Endothelial cell of umbilical vein (primary cell): ENCODE measurements around the gene CROT. TPM values are rescaled to one million over a fixed set of nuclear protein-coding genes. Genes with fewer than 3 reads are reported as not detected.

ENCODE experiments used
- BruUV-seq: library from RNA; stranded (reverse); fragments of 400-500 nt; replicated peaks from 2 replicates; lab custom pipeline; 2021; lab: Mats Ljungman, UMichigan
- CTCF ChIA-PET: fragments of 300-600, 350-600 bp; sonication (Branson Sonifier 250); formaldehyde crosslinking; loops from one replicate; lab custom pipeline; 2021; ENCODE audit warnings: antibody characterized with exemption, inconsistent platforms; lab: Charles Lee
- POLR2A ChIA-PET: fragments of 300-600, 350-600 bp; sonication (Branson Sonifier 250); formaldehyde crosslinking; loops from one replicate; lab custom pipeline; 2021; ENCODE audit warnings: antibody characterized with exemption, inconsistent platforms; lab: Charles Lee
- DNase-seq: peaks from one replicate; pipeline ENCODE4 v3.0.0-alpha.2; 2011; ENCODE audit warnings: low read depth, low spot score
- FAIRE-seq: peaks from 2 replicates; lab custom pipeline; 2011; peaks lifted over from hg19 to GRCh38; lab: Jason Lieb, UNC
- H2AFZ ChIP-seq: 2 replicates; pipeline ENCODE4 v1.6.0; 2012; ENCODE audit warnings: low read depth, low read length, control low read depth, inconsistent platforms
- H3K27ac ChIP-seq: 2 replicates; pipeline ENCODE4 v1.5.1; 2011; ENCODE audit warnings: low read depth, mild to moderate bottlenecking, control low read depth, low read length, moderate library complexity; ENCODE audit not compliant: insufficient read depth
- H3K27me3 ChIP-seq, 2 experiments: 2 replicates each; pipeline versions ENCODE4 v1.6.0 to v1.6.1; 2011; ENCODE audit warnings: low read length in 2 of 2, mixed read lengths in 1 of 2; ENCODE audit not compliant: control insufficient read depth in 2 of 2, insufficient read depth in 2 of 2
- H3K36me3 ChIP-seq, 2 experiments: 2 replicates in 1 of 2; 3 replicates in 1 of 2; pipeline ENCODE4 v1.5.1; 2011; ENCODE audit warnings: low read length in 2 of 2, mild to moderate bottlenecking in 1 of 2, moderate library complexity in 1 of 2; ENCODE audit not compliant: control insufficient read depth in 2 of 2, insufficient read depth in 2 of 2; ENCODE audit errors: extremely low read depth in 1 of 2
- H3K4me1 ChIP-seq: 3 replicates; pipeline ENCODE4 v1.5.1; 2011; ENCODE audit warnings: mild to moderate bottlenecking, low read length; ENCODE audit not compliant: control insufficient read depth, insufficient read depth; ENCODE audit errors: extremely low read depth
- H3K4me2 ChIP-seq: 2 replicates; pipeline ENCODE4 v1.6.1; 2011; ENCODE audit warnings: low read length, control low read depth, mixed read lengths; ENCODE audit not compliant: insufficient read depth
- H3K4me3 ChIP-seq, 3 experiments: fragments of 200-600 bp in 1 of 3; sonication (generic), shearing (Covaris generic) in 1 of 3; replicated peaks in 1 of 3; 2 replicates each; pipeline ENCODE4 v1.5.1; 2011 to 2016; ENCODE audit warnings: control low read depth in 3 of 3, low read length in 3 of 3, mild to moderate bottlenecking in 2 of 3, inconsistent platforms in 1 of 3, low read depth in 1 of 3, moderate library complexity in 1 of 3; ENCODE audit not compliant: insufficient read depth in 1 of 3
- H3K79me2 ChIP-seq: 2 replicates; pipeline ENCODE4 v1.6.0; 2012; ENCODE audit warnings: low read length, inconsistent platforms; ENCODE audit not compliant: control insufficient read depth, insufficient read depth
- H3K9ac ChIP-seq: replicated peaks from 2 replicates; pipeline ENCODE3; 2011; ENCODE audit warnings: low read length, control low read depth; ENCODE audit not compliant: insufficient read depth; ENCODE audit errors: extremely low read depth
- H3K9me1 ChIP-seq: replicated peaks from 3 replicates; pipeline ENCODE4 v1.6.0; 2011; ENCODE audit warnings: mild to moderate bottlenecking, low read length; ENCODE audit not compliant: control insufficient read depth, insufficient read depth; ENCODE audit errors: extremely low read depth
- H3K9me3 ChIP-seq: replicated peaks from 2 replicates; pipeline ENCODE4 v1.5.1; 2012; ENCODE audit warnings: low read length, inconsistent platforms; ENCODE audit not compliant: control insufficient read depth, insufficient read depth
- H4K20me1 ChIP-seq: replicated peaks from 2 replicates; pipeline ENCODE3; 2011; ENCODE audit warnings: mild to moderate bottlenecking, low read length; ENCODE audit not compliant: control insufficient read depth, insufficient read depth; ENCODE audit errors: extremely low read depth
- EZH2 ChIP-seq: IDR thresholded peaks from 2 replicates; pipeline ENCODE4 v1.6.1; 2012; ENCODE audit warnings: borderline replicate concordance, low read depth, mild to moderate bottlenecking, moderate library complexity, low read length, inconsistent platforms; ENCODE audit not compliant: severe bottlenecking
- FOS ChIP-seq: IDR thresholded peaks from 2 replicates; pipeline ENCODE4 v1.6.1; 2011; ENCODE audit warnings: mild to moderate bottlenecking, low read length, moderate library complexity, borderline replicate concordance; ENCODE audit not compliant: insufficient read depth
- GATA2 ChIP-seq: IDR thresholded peaks from 2 replicates; pipeline ENCODE4 v1.7.0; 2011; ENCODE audit warnings: low read depth, mild to moderate bottlenecking, moderate library complexity, mixed read lengths, low read length; ENCODE audit not compliant: insufficient read length, insufficient read depth
- JUN ChIP-seq: IDR thresholded peaks from 2 replicates; pipeline ENCODE4 v1.6.1; 2011; ENCODE audit warnings: borderline replicate concordance, low read depth; ENCODE audit not compliant: insufficient read length, insufficient read depth
- MYC ChIP-seq: IDR thresholded peaks from one replicate; pipeline ENCODE4 v1.6.1; 2011; ENCODE audit warnings: mild to moderate bottlenecking, low read depth, low read length
- POLR2A ChIP-seq: IDR thresholded peaks from 2 replicates; pipeline ENCODE4 v1.6.1; 2012; ENCODE audit warnings: low read depth, mild to moderate bottlenecking, control low read depth, low read length
- POLR2AphosphoS5 ChIP-seq: IDR thresholded peaks from 2 replicates; pipeline ENCODE4 v1.6.1; 2012; ENCODE audit warnings: low read depth, mild to moderate bottlenecking, control low read depth, low read length, moderate library complexity; ENCODE audit not compliant: insufficient read depth
- dilution Hi-C: fragments of 300-500 bp; cut with MboI; formaldehyde crosslinking; loops from one replicate; pipeline ENCODE4 v1.15.0; 2019; ENCODE audit warnings: low sequenced_read_pairs; ENCODE audit not compliant: extremely low pct_ligation_motif_present
- intact Hi-C: fragments of 100-400 bp; cut with micrococcal nuclease; formaldehyde crosslinking; loops from one replicate; pipeline ENCODE4 v1.10.0; 2022
- polyA plus RNA-seq, 4 experiments: library from polyadenylated mRNA; depleted of rRNA in 3 of 4; stranded (reverse) in 3 of 4; unstranded in 1 of 4; fragments of >200 nt; gene quantifications; 2 replicates each; pipeline versions ENCODE4 v1.2.1 to v1.2.3, GENCODE V29; 2011 to 2012; ENCODE audit warnings: missing spikeins in 1 of 4
- total RNA-seq: library from RNA; stranded (reverse); gene quantifications from 2 replicates; pipeline ENCODE4 v1.2.3, GENCODE V29; 2021
- TF ChIP-seq, protein P1 (sequence below): IDR thresholded peaks from 2 replicates; pipeline ENCODE4 v1.6.1; 2011; ENCODE audit not compliant: insufficient read depth, insufficient read length
- TF ChIP-seq, protein P2 (sequence below), 2 donors: IDR thresholded peaks; 1 replicate in 1 of 2; 2 replicates in 1 of 2; pipeline ENCODE4 v1.5.1; 2011; ENCODE audit warnings: low read length in 2 of 2, mild to moderate bottlenecking in 2 of 2, moderate library complexity in 2 of 2, control low read depth in 1 of 2, inconsistent platforms in 1 of 2, low read depth in 1 of 2; ENCODE audit not compliant: insufficient read depth in 1 of 2; ENCODE audit errors: extremely low read depth in 1 of 2

Gene CROT
- total and polyA plus RNA-seq, 2 donors (not counting 3 experiments of a cell fraction or from before 2014, with no cell fraction given): 3.3 to 6.6 TPM

DNA sequence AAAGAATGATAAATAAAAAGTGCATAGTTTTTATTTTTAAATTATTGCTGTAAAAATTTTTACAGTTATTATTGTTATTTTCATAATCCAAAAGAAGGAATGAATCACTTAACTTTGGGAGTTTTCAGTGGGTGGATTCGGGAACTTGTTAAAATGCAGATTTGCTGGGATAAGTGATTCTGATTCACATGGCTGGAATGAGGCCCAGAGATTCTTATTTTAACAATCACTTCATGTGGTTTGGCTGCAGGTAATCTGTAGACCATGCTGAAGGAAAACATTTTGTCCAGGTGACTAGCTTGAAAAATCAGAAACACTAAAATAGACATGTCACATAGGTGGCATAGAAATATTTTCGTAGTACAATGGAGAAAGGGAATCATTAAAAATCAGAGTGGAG lies 13.9 kb downstream of the CROT start:
- no peaks in the 10 kb centered on the region for H3K36me3 ChIP-seq
- no peak for TF ChIP-seq JUN
- TF ChIP-seq, protein P1, sequence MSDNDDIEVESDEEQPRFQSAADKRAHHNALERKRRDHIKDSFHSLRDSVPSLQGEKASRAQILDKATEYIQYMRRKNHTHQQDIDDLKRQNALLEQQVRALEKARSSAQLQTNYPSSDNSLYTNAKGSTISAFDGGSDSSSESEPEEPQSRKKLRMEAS: no peak
- TF ChIP-seq POLR2AphosphoS5: no peak
- no peak for TF ChIP-seq MYC
- TF ChIP-seq, protein P2, sequence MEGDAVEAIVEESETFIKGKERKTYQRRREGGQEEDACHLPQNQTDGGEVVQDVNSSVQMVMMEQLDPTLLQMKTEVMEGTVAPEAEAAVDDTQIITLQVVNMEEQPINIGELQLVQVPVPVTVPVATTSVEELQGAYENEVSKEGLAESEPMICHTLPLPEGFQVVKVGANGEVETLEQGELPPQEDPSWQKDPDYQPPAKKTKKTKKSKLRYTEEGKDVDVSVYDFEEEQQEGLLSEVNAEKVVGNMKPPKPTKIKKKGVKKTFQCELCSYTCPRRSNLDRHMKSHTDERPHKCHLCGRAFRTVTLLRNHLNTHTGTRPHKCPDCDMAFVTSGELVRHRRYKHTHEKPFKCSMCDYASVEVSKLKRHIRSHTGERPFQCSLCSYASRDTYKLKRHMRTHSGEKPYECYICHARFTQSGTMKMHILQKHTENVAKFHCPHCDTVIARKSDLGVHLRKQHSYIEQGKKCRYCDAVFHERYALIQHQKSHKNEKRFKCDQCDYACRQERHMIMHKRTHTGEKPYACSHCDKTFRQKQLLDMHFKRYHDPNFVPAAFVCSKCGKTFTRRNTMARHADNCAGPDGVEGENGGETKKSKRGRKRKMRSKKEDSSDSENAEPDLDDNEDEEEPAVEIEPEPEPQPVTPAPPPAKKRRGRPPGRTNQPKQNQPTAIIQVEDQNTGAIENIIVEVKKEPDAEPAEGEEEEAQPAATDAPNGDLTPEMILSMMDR (IDR thresholded peaks at IDR 0.05; ENCODE audit: extremely low read depth in 1 of 2, insufficient read depth in 1 of 2, low read depth in 1 of 2, low read length in 2 of 2): no peak
- DNase-seq (no peak), FAIRE-seq (no peak)
- POLR2A ChIA-PET: no interaction called here
- intact Hi-C loops: no loop called here
- dilution Hi-C loops: no loop called here
- H3K27me3 ChIP-seq: no peaks in the 10 kb centered on the region
- H3K4me1 ChIP-seq: no peaks in the 10 kb centered on the region
- CTCF ChIA-PET: no interaction called here
- no peak overlapping the region for H3K4me3 ChIP-seq
- no peaks in the 10 kb centered on the region for H4K20me1 ChIP-seq
- H3K9me3 ChIP-seq: no peaks in the 10 kb centered on the region
- BruUV-seq: no TSS peak
- H3K9me1 ChIP-seq: no peaks in the 10 kb centered on the region
- H3K79me2 ChIP-seq: no peaks in the 10 kb centered on the region
- no peak overlapping the region for H3K4me2 ChIP-seq
- H3K27ac ChIP-seq: no peak overlapping the region
- H3K9ac ChIP-seq: no peak overlapping the region
- no peak overlapping the region for H2AFZ ChIP-seq

DNA sequence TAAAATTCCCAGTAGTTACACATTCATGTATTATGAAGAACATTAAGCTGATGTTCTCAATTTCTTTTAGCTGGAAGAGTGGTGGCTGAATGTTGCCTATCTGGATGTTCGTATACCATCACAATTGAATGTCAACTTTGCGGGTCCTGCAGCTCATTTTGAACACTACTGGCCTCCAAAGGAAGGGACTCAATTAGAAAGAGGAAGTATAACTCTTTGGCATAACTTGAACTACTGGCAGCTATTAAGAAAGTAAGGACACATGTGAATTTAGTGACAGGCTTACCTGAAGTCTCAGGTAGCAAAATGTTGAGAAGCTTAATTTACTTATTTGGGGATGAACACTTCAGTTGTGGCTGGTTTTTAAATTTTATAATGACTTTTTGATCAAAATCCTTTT lies 15.9 kb downstream of the CROT start:
- POLR2A ChIA-PET: no interaction called here
- Histone ChIP-seq H3K27me3 (no peaks in the 10 kb centered on the region), H3K9ac (no peak overlapping the region), H3K79me2 (no peaks in the 10 kb centered on the region), H3K4me3 (no peak overlapping the region), H3K9me3 (no peaks in the 10 kb centered on the region), H3K36me3 (no peaks in the 10 kb centered on the region), H3K4me1 (no peaks in the 10 kb centered on the region), H2AFZ (no peak overlapping the region), H3K4me2 (no peak overlapping the region), H4K20me1 (no peaks in the 10 kb centered on the region), H3K27ac (no peak overlapping the region), H3K9me1 (no peaks in the 10 kb centered on the region)
- TF ChIP-seq POLR2AphosphoS5 (no peak), POLR2A (no peak), EZH2 (no peak), FOS (no peak), JUN (no peak), MYC (no peak), GATA2 (no peak)
- TF ChIP-seq, protein P2 (IDR thresholded peaks at IDR 0.05; ENCODE audit: extremely low read depth in 1 of 2, insufficient read depth in 1 of 2, low read depth in 1 of 2, low read length in 2 of 2): no peak
- TF ChIP-seq, protein P1: no peak
- FAIRE-seq: no peak
- intact Hi-C loops: no loop called here
- BruUV-seq: no TSS peak
- DNase-seq: no peak
- dilution Hi-C loops: no loop called here
- CTCF ChIA-PET: interaction anchor here (1.0 kb wide), 3 partner anchors 10 to 42 kb away, joined by 3 to 5 read pairs (median 3); no protein-coding TSS in a partner anchor
